ENCODE data around the gene GCFC2.
"Not testable (repeated sequence)": the region's sequence is repeated elsewhere in the genome, so short reads cannot be mapped to it uniquely, and the experiment has no call there.

Gene GCFC2

GRCh38 chr2:75728614-75729419, 18.1 kb upstream of the GCFC2 start:
- H3K4me3 ChIP-seq (ENCODE audit: low read depth, low read length), result no peak overlapping the region
- TF ChIP-seq, protein P1, sequence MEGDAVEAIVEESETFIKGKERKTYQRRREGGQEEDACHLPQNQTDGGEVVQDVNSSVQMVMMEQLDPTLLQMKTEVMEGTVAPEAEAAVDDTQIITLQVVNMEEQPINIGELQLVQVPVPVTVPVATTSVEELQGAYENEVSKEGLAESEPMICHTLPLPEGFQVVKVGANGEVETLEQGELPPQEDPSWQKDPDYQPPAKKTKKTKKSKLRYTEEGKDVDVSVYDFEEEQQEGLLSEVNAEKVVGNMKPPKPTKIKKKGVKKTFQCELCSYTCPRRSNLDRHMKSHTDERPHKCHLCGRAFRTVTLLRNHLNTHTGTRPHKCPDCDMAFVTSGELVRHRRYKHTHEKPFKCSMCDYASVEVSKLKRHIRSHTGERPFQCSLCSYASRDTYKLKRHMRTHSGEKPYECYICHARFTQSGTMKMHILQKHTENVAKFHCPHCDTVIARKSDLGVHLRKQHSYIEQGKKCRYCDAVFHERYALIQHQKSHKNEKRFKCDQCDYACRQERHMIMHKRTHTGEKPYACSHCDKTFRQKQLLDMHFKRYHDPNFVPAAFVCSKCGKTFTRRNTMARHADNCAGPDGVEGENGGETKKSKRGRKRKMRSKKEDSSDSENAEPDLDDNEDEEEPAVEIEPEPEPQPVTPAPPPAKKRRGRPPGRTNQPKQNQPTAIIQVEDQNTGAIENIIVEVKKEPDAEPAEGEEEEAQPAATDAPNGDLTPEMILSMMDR (IDR thresholded peaks at IDR 0.05; ENCODE audit: borderline replicate concordance, insufficient read depth, low read depth, low read length), result no peak

DNA sequence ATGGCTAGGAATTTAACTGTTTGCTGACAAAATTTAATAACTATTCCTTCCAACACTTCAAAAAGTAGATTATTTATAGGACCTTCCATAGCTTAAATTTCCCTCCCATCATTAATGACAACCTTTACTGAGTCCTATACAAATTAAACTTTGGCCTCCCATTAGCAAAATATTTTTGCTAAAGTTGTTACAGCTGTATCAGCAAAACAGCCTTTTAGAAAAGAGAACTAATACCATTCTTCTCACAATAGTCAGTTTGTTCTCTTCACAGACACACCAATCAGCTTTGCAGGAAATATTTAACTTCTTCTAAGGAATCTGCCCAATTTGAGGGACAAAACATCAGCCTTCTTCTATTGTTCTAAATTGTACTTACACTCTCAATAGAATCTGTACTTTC, 12.0 kb upstream of the GCFC2 start:
- no peak overlapping the region for H3K4me3 ChIP-seq (ENCODE audit: low read depth, low read length)
- TF ChIP-seq, protein P1 (IDR thresholded peaks at IDR 0.05; ENCODE audit: borderline replicate concordance, insufficient read depth, low read depth, low read length), result no peak

DNA sequence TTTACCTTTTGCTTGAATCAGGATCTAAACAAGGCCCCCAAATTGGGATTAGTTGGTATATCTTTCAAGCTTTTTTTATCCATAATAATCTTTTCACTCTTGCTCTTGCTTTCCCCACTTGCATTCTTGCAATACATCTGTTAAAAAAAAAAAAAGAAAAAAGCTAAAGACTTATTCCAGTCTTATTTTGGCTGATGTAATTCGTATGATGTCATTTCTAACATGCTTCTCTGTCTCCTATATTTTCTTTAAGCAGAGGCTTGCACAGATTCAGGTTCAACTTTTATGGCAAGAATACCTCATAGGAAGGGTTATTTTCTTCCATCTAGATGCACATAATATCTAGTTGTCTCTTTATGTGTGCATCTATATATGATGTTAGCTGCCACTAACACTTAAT, 9.8 kb upstream of the GCFC2 start:
- TF ChIP-seq, protein P1 (IDR thresholded peaks at IDR 0.05; ENCODE audit: borderline replicate concordance, insufficient read depth, low read depth, low read length), result no peak

DNA sequence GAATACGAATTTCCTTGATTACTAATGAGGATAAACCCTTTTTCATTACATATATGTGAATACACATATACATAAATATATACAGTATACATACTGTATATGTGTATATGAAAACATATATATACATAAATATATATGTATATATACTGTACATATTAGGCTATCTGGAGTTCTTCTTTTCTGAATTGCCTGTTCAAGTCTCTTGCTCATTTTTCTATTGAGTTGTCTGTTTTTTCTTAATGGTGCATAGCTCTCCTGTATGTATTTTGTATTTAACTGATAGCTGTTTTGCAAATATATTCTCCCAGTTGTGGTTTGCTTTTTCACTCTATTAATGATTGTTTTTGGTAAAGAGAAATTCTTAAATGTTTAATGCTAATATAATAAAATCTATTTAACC, 8.9 kb upstream of the GCFC2 start:
- no peak overlapping the region for H3K4me3 ChIP-seq (ENCODE audit: low read depth, low read length)
- TF ChIP-seq, protein P1 (IDR thresholded peaks at IDR 0.05; ENCODE audit: borderline replicate concordance, insufficient read depth, low read depth, low read length), result no peak

More for the DNA sequence above, 9.8 kb upstream of the GCFC2 start:
- no peak overlapping the region for H3K4me3 ChIP-seq (ENCODE audit: low read depth, low read length)

DNA sequence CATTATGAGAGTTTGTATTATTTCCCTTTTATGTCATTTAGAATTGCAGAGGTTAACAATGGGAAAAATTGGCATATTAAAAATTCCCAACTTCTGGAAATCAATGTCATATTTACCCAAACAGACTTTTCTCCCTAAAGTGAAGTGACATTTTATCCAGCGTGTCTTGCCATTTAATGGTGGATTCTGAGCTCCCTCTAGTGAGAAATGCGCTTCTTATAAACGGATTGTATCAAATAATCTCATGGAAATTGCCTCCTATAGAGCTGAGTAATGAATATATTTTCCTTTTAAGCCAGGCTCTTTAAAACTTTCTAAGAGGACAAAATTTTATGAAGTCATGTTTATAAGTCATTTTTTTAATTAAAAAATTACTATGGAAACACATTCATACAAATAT, 5.7 kb upstream of the GCFC2 start:
- no peak overlapping the region for H3K4me3 ChIP-seq (ENCODE audit: low read depth, low read length)
- TF ChIP-seq, protein P1 (IDR thresholded peaks at IDR 0.05; ENCODE audit: borderline replicate concordance, insufficient read depth, low read depth, low read length), result no peak

DNA sequence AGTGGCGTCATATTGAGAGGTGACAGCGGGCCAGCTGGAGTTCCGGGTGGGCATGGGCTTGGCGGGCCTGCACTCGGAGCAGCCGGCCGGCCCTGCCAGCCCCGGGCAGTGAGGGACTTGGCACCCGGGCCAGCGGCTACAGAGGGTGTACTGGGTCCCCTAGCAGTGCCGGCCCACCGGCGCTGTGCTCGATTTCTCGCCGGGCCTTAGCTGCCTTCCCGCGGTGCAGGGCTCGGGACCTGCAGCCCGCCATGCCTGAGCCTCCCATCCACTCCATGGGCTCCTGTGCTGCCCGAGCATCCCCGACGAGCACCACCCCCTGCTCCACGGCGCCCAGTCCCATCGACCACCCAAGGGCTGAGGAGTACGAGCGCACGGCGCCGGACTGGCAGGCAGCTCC, 875 bp upstream of the GCFC2 start:
- not testable (repeated sequence) for H3K4me3 ChIP-seq (ENCODE audit: low read depth, low read length)

DNA sequence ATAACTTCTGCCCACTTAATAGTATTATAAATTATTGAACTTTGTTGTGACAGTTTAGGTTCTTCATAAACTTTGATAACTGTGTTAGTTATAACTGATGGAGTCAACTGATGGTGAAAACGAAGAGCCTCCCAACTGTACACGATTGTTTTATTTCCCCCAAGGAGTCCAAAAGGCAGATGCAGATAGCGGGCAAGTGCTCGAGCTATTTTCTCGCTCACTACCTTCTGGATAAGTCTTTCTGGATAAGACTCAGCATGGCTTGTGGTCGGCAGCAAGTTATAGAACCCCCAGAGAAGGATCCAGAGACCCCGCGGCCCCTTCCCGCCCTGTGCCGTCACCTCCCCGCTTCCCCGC, 517 bp downstream of the GCFC2 start:
- TF ChIP-seq, protein P1 (IDR thresholded peaks at IDR 0.05; ENCODE audit: borderline replicate concordance, insufficient read depth, low read depth, low read length), result no peak
- peak overlapping the region; percentile 54 for H3K4me3 ChIP-seq (ENCODE audit: low read depth, low read length)

All from GM12875 (cell line).